ENCODE measurements around the gene CPN1. TPM values are rescaled to one million over a fixed set of nuclear protein-coding genes. Genes with fewer than 3 reads are reported as not detected.

The CPN1 gene
- total and polyA plus RNA-seq, 8 donors, result not detected

- Histone ChIP-seq H3K27me3 (no peaks in the 10 kb centered on the region), H3K36me3 (no peaks in the 10 kb centered on the region), H3K4me1 (peaks cover 8 to 50% of the 10 kb centered on the region in 2 donors), H3K9me3 (no peaks in the 10 kb centered on the region), H3K27ac (peak within 1 kb of the TSS; percentile 77 to 83), H3K4me3 (peak within 1 kb of the TSS; percentile 65 to 75)
- intact Hi-C loops (cut with DNase I), result no loop called here
- peak; percentile 24 to 59 for TF ChIP-seq CTCF (IDR thresholded peaks at IDR 0.05)
- DNase-seq (peak; percentile 85 to 96 (median 88)), ATAC-seq (peak; percentile 91)
Observed at GRCh38 chr10:100009793-100010676, 71.6 kb downstream of the CPN1 start, which contains the start of gene DNMBP. TSS of gene DNMBP (minus strand) at chr10:100009947. CDS start at chr10:99972124, 37,823 bp downstream.

GRCh38 chr10:100009283-100009792, 72.3 kb downstream of the CPN1 start:
- intact Hi-C loops (cut with DNase I), result no loop called here
- Histone ChIP-seq H3K4me1 (peaks cover 8 to 53% of the 10 kb centered on the region in 2 donors), H3K36me3 (no peaks in the 10 kb centered on the region), H3K27ac (peak overlapping the region; percentile 77 to 78), H3K27me3 (no peaks in the 10 kb centered on the region), H3K4me3 (peak overlapping the region; percentile 65 to 75), H3K9me3 (no peaks in the 10 kb centered on the region)
- no peak for TF ChIP-seq CTCF (IDR thresholded peaks at IDR 0.05)
- DNase-seq, result peak in 2 of 4 donors; percentile 65 to 75
- peak; percentile 86 for ATAC-seq

- Histone ChIP-seq H3K4me3 (peak overlapping the region; percentile 65 to 75), H3K36me3 (no peaks in the 10 kb centered on the region), H3K27ac (peak overlapping the region; percentile 77 to 78), H3K9me3 (no peaks in the 10 kb centered on the region), H3K4me1 (peaks cover 8 to 54% of the 10 kb centered on the region in 2 donors), H3K27me3 (no peaks in the 10 kb centered on the region)
- DNase-seq (no peak), ATAC-seq (peak; percentile 11)
- intact Hi-C loops (cut with DNase I), result no loop called here
- TF ChIP-seq CTCF (IDR thresholded peaks at IDR 0.05), result no peak
Observed at GRCh38 chr10:100008708-100009282, 72.9 kb downstream of the CPN1 start.

GRCh38 chr10:100008142-100008522, 73.5 kb downstream of the CPN1 start:
- intact Hi-C loops (cut with DNase I), result no loop called here
- no peak for DNase-seq

More at GRCh38 chr10:100008142-100008522, 73.5 kb downstream of the CPN1 start:
- no peak for ATAC-seq
- Histone ChIP-seq H3K4me1 (peaks cover 8 to 61% of the 10 kb centered on the region in 2 donors), H3K9me3 (no peaks in the 10 kb centered on the region), H3K27me3 (no peaks in the 10 kb centered on the region), H3K36me3 (no peaks in the 10 kb centered on the region), H3K4me3 (peak overlapping the region; percentile 65 to 75), H3K27ac (peak overlapping the region in 1 of 2 donors; percentile 77)
- TF ChIP-seq CTCF (IDR thresholded peaks at IDR 0.05), result no peak

Measured in left lung (tissue), 10 donors.